Fibroblast of skin of scalp (primary cell): Measurements from ENCODE around the gene PPP2R2C.

ENCODE experiments used
- DNase-seq: peaks from one replicate; pipeline ENCODE4 v3.0.0-alpha.2; 2013

Gene PPP2R2C

DNA sequence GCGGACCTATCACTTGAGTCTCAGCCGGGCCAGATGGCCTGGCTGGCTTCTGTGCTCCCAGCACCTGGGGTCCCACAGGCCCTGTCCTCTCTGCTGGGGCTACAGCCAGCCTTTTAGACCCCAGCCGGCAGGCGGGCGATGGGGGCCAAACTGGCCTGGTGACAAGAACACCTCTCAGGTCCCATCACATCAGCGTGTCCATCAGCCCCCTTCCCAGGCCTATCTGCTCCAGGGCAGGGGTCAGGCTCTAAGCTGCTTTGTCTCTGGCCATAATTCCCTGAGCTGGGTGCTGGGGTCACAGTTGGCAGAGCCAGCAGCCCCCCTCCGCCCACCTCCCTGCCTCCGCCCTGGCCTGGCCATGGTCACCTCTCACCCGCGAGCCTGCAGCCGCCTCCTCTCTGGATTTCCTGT lies 77.7 kb downstream of the PPP2R2C start:
- no peak for DNase-seq

- no peak for DNase-seq
Measured at GRCh38 chr4:6393544-6394475, 78.6 kb downstream of the PPP2R2C start.

DNA sequence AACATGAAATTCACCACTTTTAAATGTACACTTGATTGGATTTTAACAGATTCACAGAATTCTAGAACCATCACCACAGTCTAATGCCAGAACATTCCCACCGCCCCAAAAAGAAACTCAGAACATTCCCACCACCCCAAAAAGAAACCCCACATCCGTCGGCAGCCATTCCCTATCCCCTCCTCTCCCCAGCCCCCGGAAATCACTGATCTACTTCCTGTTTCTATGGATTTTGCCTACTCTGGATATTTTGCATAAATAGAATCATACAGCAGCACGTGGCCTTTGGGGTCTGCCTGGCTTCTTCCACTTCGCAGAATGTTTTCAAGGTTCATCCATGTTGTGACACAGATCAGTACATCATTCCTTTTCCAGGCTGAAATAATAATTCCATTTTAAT lies 79.3 kb downstream of the PPP2R2C start:
- DNase-seq, result no peak

DNA sequence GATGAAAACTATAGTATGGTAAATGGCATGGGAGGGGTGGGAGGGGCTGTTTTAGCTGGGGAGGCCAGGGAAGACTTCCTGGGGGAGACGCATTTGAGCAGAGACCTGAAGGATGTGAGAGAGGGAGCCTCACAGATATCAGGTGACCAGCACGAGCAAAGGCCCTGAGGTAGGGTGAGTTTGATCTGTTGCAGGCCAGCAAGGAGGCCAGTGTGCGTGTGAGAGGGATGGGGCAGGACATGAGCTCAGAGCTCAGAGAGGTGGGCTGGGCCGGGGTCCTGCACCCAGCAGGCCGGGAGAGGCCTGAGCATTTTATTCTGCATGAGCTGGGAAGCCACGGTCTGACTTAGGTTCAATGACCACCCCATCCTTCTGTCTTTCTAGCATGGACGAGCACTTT lies 80.0 kb downstream of the PPP2R2C start:
- no peak for DNase-seq

GRCh38 chr4:6391852-6392188 lies 80.6 kb downstream of the PPP2R2C start:
- DNase-seq, result no peak

DNA sequence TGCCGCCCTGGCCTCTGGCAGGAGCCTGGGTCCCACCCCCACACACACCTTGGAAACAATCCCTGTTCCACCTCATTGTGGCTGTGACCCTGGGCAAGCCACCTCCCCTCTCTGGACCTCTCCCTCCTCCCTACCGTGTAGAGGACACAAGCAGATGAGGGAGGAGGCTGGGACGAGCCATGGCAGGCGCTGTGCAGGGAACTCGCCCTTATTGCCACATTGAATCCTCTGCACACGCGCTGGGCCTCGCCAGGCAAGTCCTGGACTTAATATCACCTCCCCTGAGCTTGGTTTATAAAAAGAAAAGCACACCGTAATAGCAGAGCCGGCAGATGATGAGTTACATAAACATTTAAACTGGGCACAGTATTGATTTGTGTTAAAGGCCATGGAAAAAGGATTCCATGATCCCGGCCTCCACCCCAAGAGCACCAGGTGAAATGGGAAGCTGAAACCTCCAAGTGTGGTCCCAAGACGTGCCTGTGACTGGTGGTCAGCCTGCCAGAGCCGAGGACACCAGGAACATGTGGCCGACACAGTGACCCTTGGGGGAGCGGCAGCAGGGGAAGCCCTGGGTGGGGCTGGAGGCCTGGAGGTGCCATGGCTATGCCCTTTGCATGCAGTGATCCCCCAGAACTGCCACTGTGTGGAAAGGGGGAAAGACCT lies 81.1 kb downstream of the PPP2R2C start:
- DNase-seq, result no peak

DNA sequence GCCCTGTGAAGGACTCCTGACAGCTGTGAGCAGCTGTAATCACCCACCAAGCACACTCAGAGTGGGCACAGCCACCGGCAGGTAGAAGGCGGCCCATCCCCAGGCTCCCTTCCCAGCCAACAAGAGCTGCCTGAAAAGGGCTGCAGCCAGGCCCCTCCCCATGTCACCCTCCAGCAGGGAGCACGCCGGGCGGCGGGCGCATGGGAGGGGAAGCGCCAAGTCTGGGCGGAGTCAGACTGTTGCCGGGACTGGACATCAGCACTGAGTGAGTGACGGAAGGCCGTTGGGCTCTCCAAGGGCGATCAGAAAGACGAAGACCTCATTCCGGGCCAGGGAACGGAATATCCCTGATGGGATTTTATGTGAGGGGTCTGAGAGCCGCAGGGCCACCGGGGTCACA lies 82.1 kb downstream of the PPP2R2C start:
- DNase-seq, result no peak

DNA sequence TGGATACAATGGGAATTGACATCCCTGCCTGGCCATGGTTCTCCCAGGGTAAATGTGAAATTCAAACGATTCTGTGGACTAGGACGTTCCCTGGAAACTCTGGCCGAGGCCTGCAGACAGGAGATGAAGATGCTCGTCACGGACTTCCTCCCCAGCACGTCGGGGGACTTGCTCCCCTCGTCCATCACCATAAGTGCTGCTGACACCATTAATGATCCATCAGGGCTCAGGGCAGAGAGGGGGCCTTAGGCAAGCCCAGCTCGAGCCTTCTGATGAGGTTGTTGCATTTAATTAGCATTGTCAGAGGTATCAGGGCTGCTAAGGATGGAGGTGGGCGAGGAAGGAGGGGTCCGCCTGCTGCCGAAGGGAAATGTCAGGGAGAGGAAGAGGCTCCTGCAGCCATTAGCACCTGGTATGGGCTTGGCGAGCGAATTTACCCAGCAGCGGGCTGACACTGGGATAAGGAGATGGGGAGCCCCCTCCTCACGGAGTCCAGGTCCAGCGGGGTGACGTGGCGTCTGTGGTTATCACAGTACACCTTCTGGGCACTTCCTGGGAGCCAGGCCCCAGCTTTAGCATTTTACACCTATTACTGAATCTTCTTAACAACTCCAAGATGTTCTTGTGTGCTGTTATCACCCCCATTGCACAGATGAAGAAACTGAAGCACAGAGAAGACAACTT lies 83.1 kb downstream of the PPP2R2C start:
- DNase-seq, result no peak

- no peak for DNase-seq
Measured at GRCh38 chr4:6388713-6389112, 83.7 kb downstream of the PPP2R2C start.

DNA sequence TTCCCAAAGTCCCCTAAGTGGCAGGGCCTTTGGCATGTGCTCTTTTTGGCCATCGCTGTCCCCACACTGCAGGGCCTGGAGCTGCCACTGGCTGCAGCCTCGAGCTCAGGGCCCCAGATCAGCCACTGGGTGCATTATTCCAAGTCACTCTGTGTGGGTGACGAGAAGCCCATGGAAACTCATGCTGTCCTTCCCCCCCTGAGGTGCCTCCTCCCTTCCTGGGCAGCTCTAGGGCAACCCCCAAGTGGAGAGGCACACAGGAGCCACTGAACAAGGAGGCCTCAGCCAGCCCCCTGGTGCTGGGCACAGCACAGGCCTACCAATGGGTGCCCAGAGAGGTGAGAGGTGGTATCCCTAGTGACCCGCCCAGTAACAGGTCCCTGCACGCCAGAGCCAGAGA lies 84.5 kb downstream of the PPP2R2C start:
- DNase-seq, result no peak

GRCh38 chr4:6386091-6386490 lies 86.3 kb downstream of the PPP2R2C start:
- no peak for DNase-seq

DNA sequence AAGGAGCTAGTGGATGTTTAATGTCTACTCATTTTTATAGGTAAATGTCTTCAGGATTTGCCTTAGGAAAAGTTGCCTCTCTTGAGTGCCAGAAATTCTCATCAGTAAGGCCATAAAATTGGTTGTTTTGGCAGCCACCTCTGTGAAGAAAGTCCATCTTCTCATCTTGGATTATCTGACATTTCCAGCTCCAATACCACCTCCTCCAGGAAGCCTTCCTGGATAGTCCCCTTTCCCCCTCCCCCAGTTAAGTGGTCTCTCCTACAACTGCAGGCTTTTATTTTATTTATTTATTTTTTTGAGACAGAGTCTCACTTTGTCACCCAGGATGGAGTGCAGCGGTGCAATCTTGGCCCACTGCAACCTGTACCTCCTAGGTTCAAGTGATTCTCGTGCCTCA lies 87.1 kb downstream of the PPP2R2C start:
- DNase-seq, result no peak

DNA sequence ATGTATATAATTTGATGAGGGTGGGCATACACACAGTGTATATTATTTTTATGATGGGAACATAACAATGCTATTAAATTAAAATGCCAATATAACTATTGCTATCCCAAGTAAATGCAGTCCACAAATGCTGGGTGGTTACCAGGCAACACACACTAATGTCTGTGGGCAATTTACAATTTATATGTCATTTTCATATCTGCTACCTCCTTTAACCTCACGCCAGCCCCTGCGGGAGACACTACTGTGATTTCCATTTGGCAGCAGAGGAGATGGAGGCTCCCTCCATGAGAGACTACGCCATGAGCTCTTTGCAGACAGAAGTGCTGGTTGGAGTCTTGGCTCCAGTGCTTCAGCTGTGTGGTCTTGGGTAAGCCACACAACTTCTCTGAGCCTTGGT lies 87.9 kb downstream of the PPP2R2C start:
- DNase-seq, result no peak

- DNase-seq, result no peak
Measured at GRCh38 chr4:6383929-6384328, 88.5 kb downstream of the PPP2R2C start.

DNA sequence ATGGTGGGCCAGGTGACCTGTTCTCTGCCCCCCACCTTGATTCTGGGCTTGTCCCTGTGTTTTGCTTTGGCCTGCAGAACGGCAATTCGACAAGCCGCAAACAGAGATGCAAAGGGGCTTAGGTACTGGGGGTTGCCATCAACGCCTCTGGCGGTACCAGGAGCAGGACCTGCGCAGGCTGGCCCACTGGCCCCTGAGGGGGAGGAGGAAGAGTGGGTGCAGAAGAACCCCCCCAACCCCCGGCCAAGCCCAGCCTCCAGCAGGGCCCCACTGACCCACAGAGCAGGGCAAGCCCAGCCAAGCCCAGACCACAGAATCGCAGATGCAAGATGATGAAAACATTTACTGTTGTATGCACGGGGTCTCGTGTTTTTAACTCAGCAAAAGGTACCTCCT lies 89.4 kb downstream of the PPP2R2C start:
- DNase-seq, result no peak

DNA sequence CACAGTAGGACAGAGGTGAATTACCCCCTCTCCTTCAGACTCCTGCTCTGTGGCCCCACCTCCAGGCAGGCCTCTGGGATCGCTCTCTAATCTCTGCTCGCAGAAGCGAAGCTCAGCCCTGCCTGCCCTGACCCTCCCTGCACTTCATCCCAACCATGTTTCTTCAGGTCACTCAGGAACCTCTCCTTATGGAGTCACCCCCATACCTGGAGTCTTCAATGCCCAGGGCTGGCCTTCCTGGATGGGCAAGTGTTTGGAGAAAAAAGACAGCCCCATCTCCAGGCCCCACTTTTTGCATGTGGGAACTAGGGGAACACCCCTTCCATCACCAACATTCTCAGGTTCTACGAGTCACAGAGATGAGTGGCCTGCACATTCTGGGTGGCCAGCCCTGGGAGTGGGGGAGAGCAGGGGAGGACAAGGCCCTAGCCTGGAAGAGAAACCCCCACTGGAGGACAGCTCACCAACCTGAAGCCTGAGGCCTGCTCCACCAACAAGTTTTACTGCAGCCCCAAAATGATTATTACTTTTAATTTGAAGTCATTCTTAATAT lies 90.8 kb downstream of the PPP2R2C start:
- DNase-seq, result no peak

GRCh38 chr4:6380746-6381410 lies 91.5 kb downstream of the PPP2R2C start:
- no peak for DNase-seq

DNA sequence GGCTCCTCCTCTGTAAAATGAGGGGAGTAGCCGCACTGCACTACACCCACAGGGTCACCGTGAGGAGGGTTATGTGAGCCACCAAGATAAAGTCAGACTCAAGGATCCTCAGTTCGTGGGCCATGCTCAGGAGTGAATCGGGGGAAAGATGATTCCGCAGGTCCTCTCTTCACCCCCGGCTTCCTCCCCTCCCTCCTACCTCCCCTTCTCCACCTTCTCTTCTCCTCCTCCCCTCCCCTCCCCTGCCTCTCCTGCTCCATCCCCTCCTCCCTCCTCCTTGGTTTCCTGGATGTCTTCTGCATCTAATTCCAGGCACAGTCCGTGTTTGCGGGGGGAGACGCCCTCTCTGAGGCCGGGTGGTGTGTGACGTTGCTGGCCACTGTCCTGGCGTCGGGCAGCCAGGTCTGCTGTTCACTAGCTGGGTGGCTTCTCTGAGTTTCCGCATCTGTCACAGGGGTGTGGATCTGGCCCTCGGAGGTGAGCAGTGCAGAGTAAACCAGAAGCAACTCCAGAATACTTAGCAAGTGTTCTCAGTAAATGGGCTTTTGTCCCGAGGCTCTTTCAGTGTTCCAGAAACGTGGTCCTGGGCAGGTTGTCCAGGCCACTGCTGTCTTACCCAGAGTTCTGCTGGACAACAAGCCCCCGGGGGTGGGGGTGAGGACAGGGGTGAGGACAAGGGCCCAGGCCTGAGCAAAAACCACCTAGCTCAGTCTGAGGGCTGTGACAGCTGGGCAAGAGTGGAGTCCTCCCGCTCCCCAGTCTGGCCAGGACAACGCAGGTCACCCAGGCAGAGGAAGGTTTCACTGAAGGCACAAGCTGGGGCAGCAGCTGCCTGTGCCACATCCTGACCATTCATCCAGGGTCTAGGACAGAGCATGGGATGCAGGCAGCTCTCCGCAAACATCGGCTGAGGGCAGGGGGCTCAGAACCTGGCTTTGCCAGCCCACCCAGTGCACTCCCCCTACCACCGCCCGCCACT lies 92.4 kb downstream of the PPP2R2C start:
- DNase-seq, result no peak

GRCh38 chr4:6378493-6379445 lies 93.6 kb downstream of the PPP2R2C start:
- DNase-seq, result no peak
